ENCODE measurements around the gene CCDC183. TPM values are rescaled to one million over a fixed set of nuclear protein-coding genes. Genes with fewer than 3 reads are reported as not detected.
"Not testable (repeated sequence)": the region's sequence is repeated elsewhere in the genome, so short reads cannot be mapped to it uniquely, and the experiment has no call there.

CCDC183 gene
- total RNA-seq, 1 donor = under 0.01 TPM

DNA sequence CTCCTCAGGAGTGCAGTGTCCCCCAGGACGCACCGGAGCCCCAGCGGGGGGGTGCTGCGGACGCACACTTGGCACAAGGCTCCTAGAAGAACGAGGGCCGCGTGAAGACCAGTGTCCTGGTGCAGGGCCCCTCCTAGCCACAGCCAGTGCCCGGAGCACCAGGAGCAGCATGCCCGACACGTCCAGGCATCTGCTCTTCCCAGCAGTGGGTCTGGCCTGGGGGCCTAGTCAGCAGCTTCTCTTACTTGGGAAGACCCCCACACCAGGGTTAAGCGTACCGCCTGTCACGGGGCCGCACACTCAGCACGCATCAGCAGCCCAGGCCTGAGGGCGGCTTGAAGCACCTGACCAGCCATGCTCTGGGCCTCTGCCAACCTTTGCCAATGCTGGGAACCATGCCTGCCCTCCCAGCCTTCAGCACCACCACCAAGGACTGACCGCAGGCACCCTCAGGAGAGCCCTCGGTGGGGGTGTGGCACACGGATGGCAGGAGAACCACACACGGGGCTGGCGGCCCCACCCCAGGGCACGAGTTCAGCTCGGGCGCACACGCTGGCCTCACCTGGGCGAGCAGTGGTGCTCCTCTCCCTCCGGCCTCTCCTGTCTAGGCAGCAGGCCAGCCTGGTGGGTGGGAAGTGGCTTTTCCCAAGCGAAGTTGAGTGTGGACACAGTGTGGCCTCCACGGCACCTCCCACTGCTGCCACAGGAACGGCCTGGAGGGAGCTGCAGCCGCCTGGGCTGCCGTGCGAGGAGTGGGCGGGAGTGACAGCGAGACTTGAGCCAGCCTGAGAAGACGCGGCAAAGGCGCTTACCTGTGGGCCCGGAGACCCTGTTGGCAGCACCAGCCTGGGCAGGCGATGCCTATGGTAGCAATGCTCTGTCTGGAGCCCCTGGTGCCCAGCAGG, 34.1 kb downstream of the CCDC183 start:
- Histone ChIP-seq H2AFZ (ENCODE audit: low read length) (no peak overlapping the region), H3K27ac (ENCODE audit: low read depth, low read length) (no peak overlapping the region), H3K4me2 (ENCODE audit: insufficient read depth, low read length) (no peak overlapping the region), H3K9me3 (ENCODE audit: low read depth, low read length) (no peaks in the 10 kb centered on the region), H3K36me3 (ENCODE audit: insufficient read depth, low read length) (peaks cover 48% of the 10 kb centered on the region), H3K79me2 (ENCODE audit: insufficient read depth, low read length) (no peaks in the 10 kb centered on the region), H4K20me1 (ENCODE audit: insufficient read depth, low read length) (peaks cover 9% of the 10 kb centered on the region), H3K4me1 (ENCODE audit: insufficient read depth, low read length) (no peaks in the 10 kb centered on the region), H3K27me3 (ENCODE audit: insufficient read depth, low read length) (no peaks in the 10 kb centered on the region), H3K4me3 (ENCODE audit: insufficient read depth, low read length) (no peak overlapping the region)
- DNase-seq (ENCODE audit: insufficient read length, low spot score, missing footprints) = no peak
- TF ChIP-seq, protein P1, sequence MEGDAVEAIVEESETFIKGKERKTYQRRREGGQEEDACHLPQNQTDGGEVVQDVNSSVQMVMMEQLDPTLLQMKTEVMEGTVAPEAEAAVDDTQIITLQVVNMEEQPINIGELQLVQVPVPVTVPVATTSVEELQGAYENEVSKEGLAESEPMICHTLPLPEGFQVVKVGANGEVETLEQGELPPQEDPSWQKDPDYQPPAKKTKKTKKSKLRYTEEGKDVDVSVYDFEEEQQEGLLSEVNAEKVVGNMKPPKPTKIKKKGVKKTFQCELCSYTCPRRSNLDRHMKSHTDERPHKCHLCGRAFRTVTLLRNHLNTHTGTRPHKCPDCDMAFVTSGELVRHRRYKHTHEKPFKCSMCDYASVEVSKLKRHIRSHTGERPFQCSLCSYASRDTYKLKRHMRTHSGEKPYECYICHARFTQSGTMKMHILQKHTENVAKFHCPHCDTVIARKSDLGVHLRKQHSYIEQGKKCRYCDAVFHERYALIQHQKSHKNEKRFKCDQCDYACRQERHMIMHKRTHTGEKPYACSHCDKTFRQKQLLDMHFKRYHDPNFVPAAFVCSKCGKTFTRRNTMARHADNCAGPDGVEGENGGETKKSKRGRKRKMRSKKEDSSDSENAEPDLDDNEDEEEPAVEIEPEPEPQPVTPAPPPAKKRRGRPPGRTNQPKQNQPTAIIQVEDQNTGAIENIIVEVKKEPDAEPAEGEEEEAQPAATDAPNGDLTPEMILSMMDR (IDR thresholded peaks at IDR 0.05; ENCODE audit: extremely low read depth, low read depth, low read length) = no peak

- H2AFZ ChIP-seq (ENCODE audit: low read length) = no peak overlapping the region
- DNase-seq (ENCODE audit: insufficient read length, low spot score, missing footprints) = no peak
- H4K20me1 ChIP-seq (ENCODE audit: insufficient read depth, low read length) = peaks cover 3% of the 10 kb centered on the region
- no peaks in the 10 kb centered on the region for H3K4me1 ChIP-seq (ENCODE audit: insufficient read depth, low read length)
- no peak overlapping the region for H3K27ac ChIP-seq (ENCODE audit: low read depth, low read length)
- peaks cover 45% of the 10 kb centered on the region for H3K36me3 ChIP-seq (ENCODE audit: insufficient read depth, low read length)
- H3K4me2 ChIP-seq (ENCODE audit: insufficient read depth, low read length) = no peak overlapping the region
- no peaks in the 10 kb centered on the region for H3K79me2 ChIP-seq (ENCODE audit: insufficient read depth, low read length)
- H3K9me3 ChIP-seq (ENCODE audit: low read depth, low read length) = no peaks in the 10 kb centered on the region
- H3K27me3 ChIP-seq (ENCODE audit: insufficient read depth, low read length) = no peaks in the 10 kb centered on the region
- H3K4me3 ChIP-seq (ENCODE audit: insufficient read depth, low read length) = no peak overlapping the region
- TF ChIP-seq, protein P1 (IDR thresholded peaks at IDR 0.05; ENCODE audit: extremely low read depth, low read depth, low read length) = no peak
Measured at GRCh38 chr9:136831002-136831719, 35.0 kb downstream of the CCDC183 start.

DNA sequence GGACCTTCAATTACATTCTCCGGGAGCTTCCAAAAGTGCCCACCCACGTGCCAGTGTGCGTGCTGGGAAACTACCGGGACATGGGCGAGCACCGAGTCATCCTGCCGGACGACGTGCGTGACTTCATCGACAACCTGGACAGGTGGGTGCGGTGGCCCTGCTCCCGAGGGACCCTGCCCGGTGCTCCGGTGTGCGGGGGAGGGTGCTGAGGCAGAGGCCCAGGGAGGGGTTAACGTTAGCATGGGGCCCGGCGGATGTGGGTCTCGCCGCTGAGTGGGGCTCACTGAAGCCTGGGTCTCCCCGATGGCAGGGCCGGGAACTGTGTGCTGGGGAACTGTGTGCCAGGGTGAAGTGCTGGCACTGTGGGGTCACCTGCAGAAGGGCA, 35.6 kb downstream of the CCDC183 start:
- no peak for DNase-seq (ENCODE audit: insufficient read length, low spot score, missing footprints)
- TF ChIP-seq, protein P1 (IDR thresholded peaks at IDR 0.05; ENCODE audit: extremely low read depth, low read depth, low read length) = no peak
- H3K36me3 ChIP-seq (ENCODE audit: insufficient read depth, low read length) = peaks cover 45% of the 10 kb centered on the region
- no peaks in the 10 kb centered on the region for H3K9me3 ChIP-seq (ENCODE audit: low read depth, low read length)
- no peak overlapping the region for H3K27ac ChIP-seq (ENCODE audit: low read depth, low read length)
- H3K4me2 ChIP-seq (ENCODE audit: insufficient read depth, low read length) = no peak overlapping the region
- no peaks in the 10 kb centered on the region for H3K27me3 ChIP-seq (ENCODE audit: insufficient read depth, low read length)
- H2AFZ ChIP-seq (ENCODE audit: low read length) = no peak overlapping the region
- H4K20me1 ChIP-seq (ENCODE audit: insufficient read depth, low read length) = peaks cover 3% of the 10 kb centered on the region
- H3K4me3 ChIP-seq (ENCODE audit: insufficient read depth, low read length) = no peak overlapping the region
- H3K79me2 ChIP-seq (ENCODE audit: insufficient read depth, low read length) = no peaks in the 10 kb centered on the region
- no peaks in the 10 kb centered on the region for H3K4me1 ChIP-seq (ENCODE audit: insufficient read depth, low read length)

DNA sequence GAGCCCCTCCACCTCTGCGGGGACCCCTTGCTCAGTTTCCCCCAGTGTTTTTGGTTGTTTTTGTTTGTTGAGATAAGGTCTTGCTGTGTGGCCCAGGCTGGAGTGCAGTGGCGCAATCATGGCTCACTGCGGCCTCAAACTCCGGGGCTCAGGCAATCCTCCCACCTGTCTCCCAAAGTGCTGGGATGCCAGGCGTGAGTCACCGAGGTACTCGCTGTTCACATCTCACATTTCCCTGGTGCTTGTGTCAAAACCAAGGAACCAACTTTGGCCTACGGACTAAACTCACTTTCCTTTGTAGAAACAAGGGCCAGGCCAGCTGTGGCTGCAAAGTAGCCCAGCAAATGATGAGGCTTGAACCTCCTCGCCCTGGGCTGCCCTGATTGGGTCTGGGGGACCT, 36.4 kb downstream of the CCDC183 start:
- Histone ChIP-seq H3K79me2 (ENCODE audit: insufficient read depth, low read length) (no peaks in the 10 kb centered on the region), H3K9me3 (ENCODE audit: low read depth, low read length) (no peaks in the 10 kb centered on the region), H3K4me1 (ENCODE audit: insufficient read depth, low read length) (no peaks in the 10 kb centered on the region), H2AFZ (ENCODE audit: low read length) (no peak overlapping the region), H3K36me3 (ENCODE audit: insufficient read depth, low read length) (peaks cover 39% of the 10 kb centered on the region), H3K4me3 (ENCODE audit: insufficient read depth, low read length) (no peak overlapping the region), H4K20me1 (ENCODE audit: insufficient read depth, low read length) (peaks cover 3% of the 10 kb centered on the region), H3K27ac (ENCODE audit: low read depth, low read length) (no peak overlapping the region), H3K27me3 (ENCODE audit: insufficient read depth, low read length) (no peaks in the 10 kb centered on the region), H3K4me2 (ENCODE audit: insufficient read depth, low read length) (no peak overlapping the region)
- DNase-seq (ENCODE audit: insufficient read length, low spot score, missing footprints) = no peak
- TF ChIP-seq, protein P1 (IDR thresholded peaks at IDR 0.05; ENCODE audit: extremely low read depth, low read depth, low read length) = no peak

DNA sequence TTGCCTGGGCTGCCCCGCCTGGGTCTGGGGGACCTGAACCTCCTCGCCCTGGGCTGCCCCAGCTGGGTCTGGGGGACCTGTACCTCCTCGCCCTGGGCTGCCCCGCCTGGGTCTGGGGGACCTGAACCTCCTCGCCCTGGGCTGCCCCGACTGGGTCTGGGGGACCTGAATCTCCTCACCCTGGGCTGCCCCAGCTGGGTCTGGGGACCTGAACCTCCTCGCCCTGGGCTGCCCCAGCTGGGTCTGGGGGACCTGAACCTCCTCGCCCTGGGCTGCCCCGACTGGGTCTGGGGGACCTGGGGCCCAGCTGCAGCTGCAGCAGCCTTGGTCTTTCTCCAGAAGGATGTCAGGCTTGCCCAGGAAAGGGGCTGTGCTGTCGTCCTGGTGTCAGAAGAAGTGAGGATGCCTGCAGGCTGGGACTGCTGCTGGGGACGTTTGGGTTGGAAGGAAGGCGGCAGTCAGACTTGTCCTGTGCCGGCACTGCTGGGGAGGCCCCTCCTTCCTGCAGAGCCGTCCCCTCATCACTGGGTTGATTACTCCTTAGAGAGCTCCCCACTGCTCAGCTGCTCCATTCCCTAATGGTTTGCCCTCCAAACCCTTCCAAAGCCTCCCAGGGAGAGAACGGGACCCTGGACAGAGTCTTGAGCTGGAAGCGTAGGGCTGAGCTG, 37.4 kb downstream of the CCDC183 start:
- not testable (repeated sequence) for H4K20me1 ChIP-seq (ENCODE audit: insufficient read depth, low read length); H3K27me3 ChIP-seq (ENCODE audit: insufficient read depth, low read length); H3K4me3 ChIP-seq (ENCODE audit: insufficient read depth, low read length); H2AFZ ChIP-seq (ENCODE audit: low read length); DNase-seq (ENCODE audit: insufficient read length, low spot score, missing footprints); H3K27ac ChIP-seq (ENCODE audit: low read depth, low read length); H3K9me3 ChIP-seq (ENCODE audit: low read depth, low read length); H3K4me1 ChIP-seq (ENCODE audit: insufficient read depth, low read length); H3K79me2 ChIP-seq (ENCODE audit: insufficient read depth, low read length); H3K4me2 ChIP-seq (ENCODE audit: insufficient read depth, low read length)
- peaks cover 36% of the 10 kb centered on the region for H3K36me3 ChIP-seq (ENCODE audit: insufficient read depth, low read length)

Measured in osteoblast (primary cell).